Uterus (tissue), 2 donors: ENCODE results near the gene BMPR1B.

Experiments used
- POLR2A ChIP-seq, 2 donors: fragments of 450-650 bp; IDR thresholded peaks; one replicate each; pipeline ENCODE4 v1.6.1; 2016; ENCODE audit warnings: antibody characterized with exemption in 2 of 2, mild to moderate bottlenecking in 1 of 2, moderate library complexity in 1 of 2
- TF ChIP-seq, protein P1 (sequence below), 4 experiments: fragments of 200-600 bp in 2 of 4; fragments of 450-650 bp in 2 of 4; sonication (generic) in 2 of 4; IDR thresholded peaks; one replicate each; pipeline ENCODE4 v1.5.1; 2016 to 2019; ENCODE audit warnings: antibody characterized with exemption in 4 of 4, mild to moderate bottlenecking in 2 of 4, moderate library complexity in 1 of 4

DNA sequence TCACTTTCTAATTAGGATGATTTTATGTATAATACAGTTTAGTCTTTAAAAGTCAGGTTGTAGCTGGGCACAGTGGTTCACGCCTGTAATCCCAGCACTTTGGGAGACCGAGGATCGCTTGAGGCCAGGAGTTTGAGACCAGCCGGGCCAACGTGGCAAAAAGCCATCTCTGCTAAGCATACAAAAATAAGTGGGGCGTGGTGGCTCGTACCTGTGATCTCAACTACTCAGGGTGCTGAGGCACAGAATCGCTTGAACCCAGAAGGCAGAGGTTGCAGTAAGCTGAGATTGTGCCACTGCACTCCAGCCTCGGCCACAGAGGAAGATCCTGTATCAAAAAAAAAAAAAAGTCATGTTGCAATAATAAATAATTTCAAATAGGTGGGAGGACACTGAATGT, 364.2 kb downstream of the BMPR1B start:
- TF ChIP-seq, protein P1, sequence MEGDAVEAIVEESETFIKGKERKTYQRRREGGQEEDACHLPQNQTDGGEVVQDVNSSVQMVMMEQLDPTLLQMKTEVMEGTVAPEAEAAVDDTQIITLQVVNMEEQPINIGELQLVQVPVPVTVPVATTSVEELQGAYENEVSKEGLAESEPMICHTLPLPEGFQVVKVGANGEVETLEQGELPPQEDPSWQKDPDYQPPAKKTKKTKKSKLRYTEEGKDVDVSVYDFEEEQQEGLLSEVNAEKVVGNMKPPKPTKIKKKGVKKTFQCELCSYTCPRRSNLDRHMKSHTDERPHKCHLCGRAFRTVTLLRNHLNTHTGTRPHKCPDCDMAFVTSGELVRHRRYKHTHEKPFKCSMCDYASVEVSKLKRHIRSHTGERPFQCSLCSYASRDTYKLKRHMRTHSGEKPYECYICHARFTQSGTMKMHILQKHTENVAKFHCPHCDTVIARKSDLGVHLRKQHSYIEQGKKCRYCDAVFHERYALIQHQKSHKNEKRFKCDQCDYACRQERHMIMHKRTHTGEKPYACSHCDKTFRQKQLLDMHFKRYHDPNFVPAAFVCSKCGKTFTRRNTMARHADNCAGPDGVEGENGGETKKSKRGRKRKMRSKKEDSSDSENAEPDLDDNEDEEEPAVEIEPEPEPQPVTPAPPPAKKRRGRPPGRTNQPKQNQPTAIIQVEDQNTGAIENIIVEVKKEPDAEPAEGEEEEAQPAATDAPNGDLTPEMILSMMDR (IDR thresholded peaks at IDR 0.05) = no peak
- no peak for TF ChIP-seq POLR2A (IDR thresholded peaks at IDR 0.05)
